NB4 (cell line): ENCODE results near the gene SMIM45.

ENCODE experiments used
- DNase-seq: peaks from one replicate; pipeline ENCODE4 v3.0.0; 2010; ENCODE audit warnings: low read depth
- H3K4me3 ChIP-seq: one replicate; pipeline ENCODE4 v1.5.1; 2011; ENCODE audit warnings: mild to moderate bottlenecking, low read depth, low read length, moderate library complexity
- MYC ChIP-seq: IDR thresholded peaks from 2 replicates; pipeline ENCODE4 v1.6.1; 2011; ENCODE audit warnings: low read depth, low read length
- POLR2A ChIP-seq: IDR thresholded peaks from 2 replicates; pipeline ENCODE4 v1.6.1; 2011; ENCODE audit warnings: mild to moderate bottlenecking; ENCODE audit not compliant: insufficient read length; ENCODE audit errors: extremely low read depth
- TF ChIP-seq, protein P1 (sequence below): IDR thresholded peaks from one replicate; pipeline ENCODE4 v1.5.1; 2012; ENCODE audit warnings: low read depth, low read length
- TF ChIP-seq, protein P2 (sequence below): IDR thresholded peaks from 2 replicates; pipeline ENCODE4 v1.6.1; 2011; ENCODE audit warnings: low read depth, low read length

The SMIM45 gene

DNA sequence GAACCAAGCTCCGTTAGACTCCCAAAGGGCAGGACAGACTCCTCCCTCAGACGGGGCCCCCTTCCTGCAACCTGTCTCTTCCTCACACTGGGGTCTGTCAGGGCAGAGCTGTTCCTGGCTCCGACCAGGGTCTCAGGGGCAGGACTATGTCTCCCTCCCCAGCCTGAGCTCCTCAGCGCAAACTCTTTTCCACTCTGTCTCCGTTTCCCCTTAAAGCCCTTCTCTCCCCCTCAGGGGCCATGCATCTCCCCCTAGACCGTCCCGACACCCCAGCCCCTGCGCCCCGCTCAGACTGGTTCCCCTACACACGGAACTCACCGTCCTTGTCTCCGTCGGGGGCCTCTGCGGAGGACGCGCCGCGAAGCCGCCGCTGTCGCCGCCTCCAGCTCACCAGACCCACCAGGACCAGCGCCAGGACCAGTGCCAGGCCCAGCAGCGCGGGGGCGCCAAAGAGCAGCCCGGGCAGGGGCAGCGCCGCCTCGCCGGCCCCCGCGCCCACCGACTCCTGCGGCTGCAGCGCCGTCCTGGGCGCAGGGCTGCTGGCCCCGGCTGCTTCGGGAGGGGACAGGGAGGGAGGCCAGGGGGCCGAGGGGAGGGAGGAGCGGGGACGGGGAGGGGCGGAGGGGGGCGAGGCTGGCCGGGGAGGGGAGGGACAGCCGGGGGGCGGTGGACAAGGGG is 26.0 kb upstream of the SMIM45 start:
- no peak for TF ChIP-seq POLR2A
- TF ChIP-seq, protein P1, sequence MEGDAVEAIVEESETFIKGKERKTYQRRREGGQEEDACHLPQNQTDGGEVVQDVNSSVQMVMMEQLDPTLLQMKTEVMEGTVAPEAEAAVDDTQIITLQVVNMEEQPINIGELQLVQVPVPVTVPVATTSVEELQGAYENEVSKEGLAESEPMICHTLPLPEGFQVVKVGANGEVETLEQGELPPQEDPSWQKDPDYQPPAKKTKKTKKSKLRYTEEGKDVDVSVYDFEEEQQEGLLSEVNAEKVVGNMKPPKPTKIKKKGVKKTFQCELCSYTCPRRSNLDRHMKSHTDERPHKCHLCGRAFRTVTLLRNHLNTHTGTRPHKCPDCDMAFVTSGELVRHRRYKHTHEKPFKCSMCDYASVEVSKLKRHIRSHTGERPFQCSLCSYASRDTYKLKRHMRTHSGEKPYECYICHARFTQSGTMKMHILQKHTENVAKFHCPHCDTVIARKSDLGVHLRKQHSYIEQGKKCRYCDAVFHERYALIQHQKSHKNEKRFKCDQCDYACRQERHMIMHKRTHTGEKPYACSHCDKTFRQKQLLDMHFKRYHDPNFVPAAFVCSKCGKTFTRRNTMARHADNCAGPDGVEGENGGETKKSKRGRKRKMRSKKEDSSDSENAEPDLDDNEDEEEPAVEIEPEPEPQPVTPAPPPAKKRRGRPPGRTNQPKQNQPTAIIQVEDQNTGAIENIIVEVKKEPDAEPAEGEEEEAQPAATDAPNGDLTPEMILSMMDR: peak; percentile 47
- peak; percentile 76 for DNase-seq
- H3K4me3 ChIP-seq: no peak overlapping the region

DNA sequence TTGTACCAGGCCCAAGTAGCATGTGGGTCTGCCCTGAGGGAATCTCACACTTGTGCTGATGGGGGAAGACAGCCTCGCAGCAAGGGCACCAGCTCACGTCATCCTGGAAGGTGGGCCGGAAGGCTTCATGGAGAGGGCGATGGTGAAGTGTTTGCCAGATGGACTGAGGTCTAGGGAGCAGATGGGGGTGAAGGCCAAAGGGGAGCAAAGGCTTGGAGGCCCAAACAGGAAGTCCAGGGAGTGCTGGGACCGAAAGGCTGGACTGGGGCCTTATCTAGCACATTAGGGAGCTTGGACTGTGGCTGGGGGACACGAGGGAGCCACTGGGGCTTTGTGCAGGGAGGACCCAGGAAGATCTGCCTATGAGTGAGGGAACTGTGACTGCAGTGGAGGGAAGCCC is 24.1 kb upstream of the SMIM45 start:
- TF ChIP-seq MYC (no peak), POLR2A (no peak)
- TF ChIP-seq, protein P1: no peak
- TF ChIP-seq, protein P2, sequence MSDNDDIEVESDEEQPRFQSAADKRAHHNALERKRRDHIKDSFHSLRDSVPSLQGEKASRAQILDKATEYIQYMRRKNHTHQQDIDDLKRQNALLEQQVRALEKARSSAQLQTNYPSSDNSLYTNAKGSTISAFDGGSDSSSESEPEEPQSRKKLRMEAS: no peak
- no peak overlapping the region for H3K4me3 ChIP-seq
- DNase-seq: no peak

DNA sequence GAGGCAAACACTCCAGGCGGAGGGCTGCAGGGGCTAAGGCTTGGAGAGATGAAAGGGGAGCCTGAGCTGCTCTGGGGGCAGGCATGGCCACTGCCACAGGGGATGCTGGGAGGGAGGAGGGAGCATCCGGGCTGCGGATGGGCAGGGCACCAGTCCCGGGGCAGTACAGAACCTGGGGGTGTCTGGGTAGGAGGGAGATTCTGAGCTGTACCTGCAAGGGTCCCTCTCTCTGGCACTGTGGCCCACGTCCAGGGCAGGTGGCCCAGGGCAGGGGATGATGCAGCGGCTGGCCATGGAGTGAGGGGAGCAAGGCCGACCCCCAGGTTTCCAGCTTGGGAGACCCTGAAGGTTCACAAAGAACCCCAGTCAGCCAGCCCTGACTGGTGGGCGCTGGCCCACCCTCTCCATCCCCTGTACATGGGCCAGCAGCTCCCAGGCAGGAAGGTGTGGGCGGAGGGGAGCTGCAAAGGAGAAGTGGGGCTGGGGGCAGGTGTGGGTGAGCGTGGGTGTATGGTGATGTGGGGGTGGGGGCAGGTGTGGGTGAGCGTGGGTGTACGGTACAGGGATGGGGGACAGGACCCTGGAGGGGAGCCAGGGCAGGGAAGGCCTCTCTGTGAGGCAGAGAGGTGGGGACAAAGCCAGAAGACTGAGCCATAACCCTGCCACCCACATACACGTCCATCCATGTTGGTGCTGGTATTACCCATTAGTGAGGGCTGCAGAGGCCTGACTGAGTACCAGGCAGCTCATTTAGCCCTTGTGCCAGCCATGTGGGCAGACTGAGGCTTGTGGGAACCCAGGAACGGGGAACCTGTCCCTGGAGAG is 23.1 kb upstream of the SMIM45 start:
- H3K4me3 ChIP-seq: no peak overlapping the region
- no peak for DNase-seq
- no peak for TF ChIP-seq POLR2A
- TF ChIP-seq, protein P2: no peak
- TF ChIP-seq MYC: no peak
- TF ChIP-seq, protein P1: no peak

DNA sequence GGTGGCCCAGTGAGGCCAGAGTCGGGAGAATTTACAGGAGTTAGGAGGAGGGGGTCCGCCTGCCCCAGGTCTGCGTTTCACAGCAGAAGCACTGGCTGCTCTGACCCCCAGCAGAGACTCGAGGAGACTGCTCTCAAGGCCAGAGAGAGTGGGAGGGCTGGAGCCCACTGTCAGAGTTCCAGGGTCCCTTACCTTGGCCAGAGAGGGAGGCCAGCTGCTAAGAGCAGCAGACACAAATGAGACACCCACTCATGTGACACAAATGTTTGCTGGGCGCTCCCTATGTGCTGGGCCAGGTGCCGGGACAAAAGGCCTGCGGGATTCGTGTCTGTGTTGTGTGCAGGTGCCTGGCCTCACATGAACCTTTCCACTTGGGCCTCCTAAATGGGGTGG is 22.5 kb upstream of the SMIM45 start:
- DNase-seq: no peak
- no peak for TF ChIP-seq POLR2A
- no peak for TF ChIP-seq MYC
- TF ChIP-seq, protein P2: no peak
- no peak overlapping the region for H3K4me3 ChIP-seq

DNA sequence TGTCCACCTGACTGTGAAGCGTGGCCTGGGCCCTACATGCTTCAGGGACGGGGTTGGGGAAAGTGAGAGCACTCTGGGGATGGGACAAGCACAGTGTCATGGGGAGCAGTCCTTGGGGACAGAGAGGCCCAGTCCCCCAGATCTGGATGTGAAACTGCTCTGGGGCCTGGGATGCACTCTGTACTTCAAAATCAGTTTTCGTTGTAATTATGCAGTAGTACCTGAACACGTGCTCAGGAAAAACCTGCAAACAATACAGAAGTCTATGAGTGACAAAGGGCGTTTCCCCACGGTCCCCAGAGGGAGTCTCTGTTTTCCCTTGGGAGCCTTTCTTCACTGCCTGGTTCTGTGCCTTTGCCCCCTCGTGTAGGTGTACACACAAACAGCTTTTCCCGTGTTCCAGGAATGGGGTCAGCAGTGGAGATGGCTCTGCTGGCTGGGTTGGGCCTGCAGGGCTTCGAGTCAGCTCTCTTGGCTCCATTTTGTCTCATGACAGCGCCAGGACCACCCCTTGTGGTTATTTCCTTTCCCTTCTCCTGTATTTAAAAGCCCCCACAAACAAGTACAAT is 20.2 kb upstream of the SMIM45 start:
- no peak for TF ChIP-seq MYC
- TF ChIP-seq, protein P1: no peak
- TF ChIP-seq, protein P2: no peak
- no peak for TF ChIP-seq POLR2A
- no peak overlapping the region for H3K4me3 ChIP-seq
- DNase-seq: peak; percentile 60

DNA sequence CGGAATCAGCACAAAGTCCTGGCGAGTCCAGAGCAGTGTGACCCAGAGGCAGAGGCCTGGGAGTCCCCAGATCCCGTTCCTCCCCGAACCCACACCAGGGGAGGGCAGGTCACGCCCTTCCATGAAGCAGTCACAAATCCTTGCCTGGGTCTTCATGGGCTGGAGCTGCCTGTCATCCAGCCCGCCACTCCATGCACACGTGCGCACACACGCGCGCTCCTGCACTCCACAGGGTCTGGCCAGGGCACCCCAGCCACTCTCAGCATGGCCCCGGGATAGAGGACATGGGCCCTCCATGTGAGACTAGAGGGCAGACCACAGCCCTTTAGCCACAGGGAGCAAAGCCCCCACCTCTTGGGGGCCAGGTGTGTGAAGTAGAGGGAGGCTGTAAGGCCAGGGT is 19.6 kb upstream of the SMIM45 start:
- no peak for DNase-seq
- TF ChIP-seq, protein P1: no peak
- TF ChIP-seq POLR2A (no peak), MYC (no peak)
- TF ChIP-seq, protein P2: no peak
- no peak overlapping the region for H3K4me3 ChIP-seq
